Fibroblast of mammary gland (primary cell): ENCODE measurements around the gene PRIM1.
"Not testable (repeated sequence)": the region's sequence is repeated elsewhere in the genome, so short reads cannot be mapped to it uniquely, and the experiment has no call there.

ENCODE experiments used
- DNase-seq: peaks from one replicate; pipeline ENCODE4 v3.0.0-alpha.2; 2010; ENCODE audit warnings: low read depth
- H3K4me3 ChIP-seq: 2 replicates; pipeline ENCODE4 v1.5.1; 2011; ENCODE audit warnings: low read depth, mild to moderate bottlenecking, low read length, moderate library complexity; ENCODE audit not compliant: control insufficient read depth
- TF ChIP-seq, protein P1 (sequence below): conservative IDR thresholded peaks from 2 replicates; pipeline ENCODE4 v1.5.1; 2011; ENCODE audit warnings: low read depth, low read length, inconsistent platforms; ENCODE audit not compliant: control insufficient read depth, insufficient read depth

The PRIM1 gene

GRCh38 chr12:56728139-56728861, 23.8 kb downstream of the PRIM1 start:
- DNase-seq = no peak
- TF ChIP-seq, protein P1, sequence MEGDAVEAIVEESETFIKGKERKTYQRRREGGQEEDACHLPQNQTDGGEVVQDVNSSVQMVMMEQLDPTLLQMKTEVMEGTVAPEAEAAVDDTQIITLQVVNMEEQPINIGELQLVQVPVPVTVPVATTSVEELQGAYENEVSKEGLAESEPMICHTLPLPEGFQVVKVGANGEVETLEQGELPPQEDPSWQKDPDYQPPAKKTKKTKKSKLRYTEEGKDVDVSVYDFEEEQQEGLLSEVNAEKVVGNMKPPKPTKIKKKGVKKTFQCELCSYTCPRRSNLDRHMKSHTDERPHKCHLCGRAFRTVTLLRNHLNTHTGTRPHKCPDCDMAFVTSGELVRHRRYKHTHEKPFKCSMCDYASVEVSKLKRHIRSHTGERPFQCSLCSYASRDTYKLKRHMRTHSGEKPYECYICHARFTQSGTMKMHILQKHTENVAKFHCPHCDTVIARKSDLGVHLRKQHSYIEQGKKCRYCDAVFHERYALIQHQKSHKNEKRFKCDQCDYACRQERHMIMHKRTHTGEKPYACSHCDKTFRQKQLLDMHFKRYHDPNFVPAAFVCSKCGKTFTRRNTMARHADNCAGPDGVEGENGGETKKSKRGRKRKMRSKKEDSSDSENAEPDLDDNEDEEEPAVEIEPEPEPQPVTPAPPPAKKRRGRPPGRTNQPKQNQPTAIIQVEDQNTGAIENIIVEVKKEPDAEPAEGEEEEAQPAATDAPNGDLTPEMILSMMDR = no peak
- no peak overlapping the region for H3K4me3 ChIP-seq

GRCh38 chr12:56726196-56726675, 25.9 kb downstream of the PRIM1 start:
- DNase-seq, H3K4me3 ChIP-seq: not testable (repeated sequence)

DNA sequence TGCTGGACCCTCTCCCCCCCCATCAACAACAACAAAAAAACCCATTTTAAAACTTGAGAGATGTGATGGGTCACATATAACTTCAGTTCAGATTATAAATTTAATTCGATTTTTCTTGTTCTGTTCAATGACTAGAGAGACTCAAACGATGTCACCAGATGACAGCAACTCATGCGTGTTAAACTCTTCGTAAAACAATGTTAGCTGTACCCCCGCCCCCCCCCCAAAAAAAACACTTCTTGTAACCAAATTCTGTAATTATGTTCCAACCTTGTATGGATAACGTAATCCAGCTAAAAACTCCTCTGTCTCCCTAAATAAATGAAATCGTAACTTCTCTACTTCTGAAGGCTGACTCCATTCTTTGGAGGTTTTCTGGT, 26.4 kb downstream of the PRIM1 start:
- TF ChIP-seq, protein P1 = no peak
- H3K4me3 ChIP-seq = peak overlapping the region; percentile 100
- no peak for DNase-seq

- peak within 1 kb of the TSS; percentile 100 for H3K4me3 ChIP-seq
- DNase-seq = peak; percentile 97
- TF ChIP-seq, protein P1 = no peak
These were observed 27.0 kb downstream of the PRIM1 start, which contains the start of gene NACA for GRCh38 chr12:56724972-56725722. Gene NACA (minus strand): TSS chr12:56725299. CDS start chr12:56724521, 778 bp downstream.

GRCh38 chr12:56724701-56724971, 27.5 kb downstream of the PRIM1 start:
- DNase-seq = no peak
- TF ChIP-seq, protein P1 = no peak
- peak overlapping the region; percentile 100 for H3K4me3 ChIP-seq

GRCh38 chr12:56723889-56724700, 28.0 kb downstream of the PRIM1 start:
- peak; percentile 91 for DNase-seq
- H3K4me3 ChIP-seq = peak overlapping the region; percentile 100
- TF ChIP-seq, protein P1 = no peak
